ENCODE results near the gene FMN1.
"Not testable (repeated sequence)": the region's sequence is repeated elsewhere in the genome, so short reads cannot be mapped to it uniquely, and the experiment has no call there.

The FMN1 gene

GRCh38 chr15:33094336-33094735 lies 100.2 kb downstream of the FMN1 start:
- DNase-seq (ENCODE audit: low read depth, low spot score): no peak

- DNase-seq (ENCODE audit: low read depth, low spot score): no peak
These were observed 101.3 kb downstream of the FMN1 start for GRCh38 chr15:33093222-33093621.

GRCh38 chr15:33091983-33092693 lies 102.4 kb downstream of the FMN1 start:
- DNase-seq (ENCODE audit: low read depth, low spot score): no peak

GRCh38 chr15:33089878-33090757 lies 104.4 kb downstream of the FMN1 start:
- DNase-seq (ENCODE audit: low read depth, low spot score): no peak

- no peak for DNase-seq (ENCODE audit: low read depth, low spot score)
These were observed 105.2 kb downstream of the FMN1 start for GRCh38 chr15:33089165-33089877.

GRCh38 chr15:33086500-33087121 lies 107.9 kb downstream of the FMN1 start:
- DNase-seq (ENCODE audit: low read depth, low spot score): no peak

- DNase-seq (ENCODE audit: low read depth, low spot score): no peak
These were observed 109.9 kb downstream of the FMN1 start for GRCh38 chr15:33084661-33085060.

- no peak for DNase-seq (ENCODE audit: low read depth, low spot score)
These were observed 111.1 kb downstream of the FMN1 start for GRCh38 chr15:33083232-33084081.

GRCh38 chr15:33080006-33080405 lies 114.5 kb downstream of the FMN1 start:
- DNase-seq (ENCODE audit: low read depth, low spot score): no peak

- DNase-seq (ENCODE audit: low read depth, low spot score): no peak
These were observed 115.9 kb downstream of the FMN1 start for GRCh38 chr15:33078607-33079006.

GRCh38 chr15:33076937-33077336 lies 117.6 kb downstream of the FMN1 start:
- DNase-seq (ENCODE audit: low read depth, low spot score): no peak

GRCh38 chr15:33074942-33075341 lies 119.6 kb downstream of the FMN1 start:
- no peak for DNase-seq (ENCODE audit: low read depth, low spot score)

- DNase-seq (ENCODE audit: low read depth, low spot score): no peak
These were observed 120.3 kb downstream of the FMN1 start for GRCh38 chr15:33074212-33074611.

GRCh38 chr15:33071451-33071850 lies 123.1 kb downstream of the FMN1 start:
- no peak for DNase-seq (ENCODE audit: low read depth, low spot score)

- DNase-seq (ENCODE audit: low read depth, low spot score): not testable (repeated sequence)
These were observed 124.6 kb downstream of the FMN1 start for GRCh38 chr15:33069903-33070302.

- DNase-seq (ENCODE audit: low read depth, low spot score): no peak
These were observed 125.4 kb downstream of the FMN1 start for GRCh38 chr15:33069161-33069560.

GRCh38 chr15:33068511-33068990 lies 126.0 kb downstream of the FMN1 start:
- DNase-seq (ENCODE audit: low read depth, low spot score): no peak

GRCh38 chr15:33068007-33068481 lies 126.5 kb downstream of the FMN1 start:
- no peak for DNase-seq (ENCODE audit: low read depth, low spot score)

GRCh38 chr15:33067456-33067855 lies 127.1 kb downstream of the FMN1 start:
- no peak for DNase-seq (ENCODE audit: low read depth, low spot score)

GRCh38 chr15:33066584-33066983 lies 127.9 kb downstream of the FMN1 start:
- no peak for DNase-seq (ENCODE audit: low read depth, low spot score)

GRCh38 chr15:33064878-33065277 lies 129.6 kb downstream of the FMN1 start:
- DNase-seq (ENCODE audit: low read depth, low spot score): no peak

All from activated naive CD8-positive, alpha-beta T cell treated with anti-CD3 and anti-CD28 coated beads, Interleukin-2, amount 50 U/mL, for 16 hours (primary cell).